Body of pancreas (tissue), 4 donors: ENCODE results near the gene SLC4A5.
A peak's percentile ranks its signal among the peaks of the same experiment; 100 is the strongest.

Source experiments
- POLR2A ChIP-seq, 3 donors: fragments of 450-650 bp; IDR thresholded peaks; one replicate each; pipeline ENCODE4 v1.6.1; 2016; ENCODE audit warnings: antibody characterized with exemption in 3 of 3, mild to moderate bottlenecking in 2 of 3
- TF ChIP-seq, protein P1 (sequence below), 7 experiments: fragments of 450-650 bp in 4 of 7; fragments of 200-600 bp in 3 of 7; sonication (generic) in 3 of 7; IDR thresholded peaks; one replicate each; pipeline ENCODE4 v1.5.1; 2016 to 2019; ENCODE audit warnings: antibody characterized with exemption in 7 of 7

DNA sequence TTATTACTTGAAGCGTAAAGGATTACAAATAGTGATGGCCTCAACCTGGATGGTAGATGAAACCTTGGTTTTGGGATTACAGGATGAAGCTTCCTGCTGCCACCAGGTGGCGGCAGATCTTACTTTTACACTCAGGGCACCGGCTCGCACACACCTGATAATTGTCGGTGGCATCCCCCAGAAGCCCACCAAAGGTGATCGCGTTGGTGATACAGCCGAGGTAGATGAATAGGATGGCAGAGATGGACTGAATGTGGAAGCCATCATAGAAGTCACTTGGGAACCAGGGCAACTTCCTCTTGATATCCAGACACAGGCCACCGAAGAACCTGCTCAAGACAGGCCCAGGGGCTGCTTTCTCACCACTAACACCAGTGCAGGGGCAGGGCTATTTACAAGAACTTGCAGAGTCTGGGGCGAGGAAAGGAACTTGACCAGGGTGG lies 93.0 kb downstream of the SLC4A5 start:
- TF ChIP-seq, protein P1, sequence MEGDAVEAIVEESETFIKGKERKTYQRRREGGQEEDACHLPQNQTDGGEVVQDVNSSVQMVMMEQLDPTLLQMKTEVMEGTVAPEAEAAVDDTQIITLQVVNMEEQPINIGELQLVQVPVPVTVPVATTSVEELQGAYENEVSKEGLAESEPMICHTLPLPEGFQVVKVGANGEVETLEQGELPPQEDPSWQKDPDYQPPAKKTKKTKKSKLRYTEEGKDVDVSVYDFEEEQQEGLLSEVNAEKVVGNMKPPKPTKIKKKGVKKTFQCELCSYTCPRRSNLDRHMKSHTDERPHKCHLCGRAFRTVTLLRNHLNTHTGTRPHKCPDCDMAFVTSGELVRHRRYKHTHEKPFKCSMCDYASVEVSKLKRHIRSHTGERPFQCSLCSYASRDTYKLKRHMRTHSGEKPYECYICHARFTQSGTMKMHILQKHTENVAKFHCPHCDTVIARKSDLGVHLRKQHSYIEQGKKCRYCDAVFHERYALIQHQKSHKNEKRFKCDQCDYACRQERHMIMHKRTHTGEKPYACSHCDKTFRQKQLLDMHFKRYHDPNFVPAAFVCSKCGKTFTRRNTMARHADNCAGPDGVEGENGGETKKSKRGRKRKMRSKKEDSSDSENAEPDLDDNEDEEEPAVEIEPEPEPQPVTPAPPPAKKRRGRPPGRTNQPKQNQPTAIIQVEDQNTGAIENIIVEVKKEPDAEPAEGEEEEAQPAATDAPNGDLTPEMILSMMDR (IDR thresholded peaks at IDR 0.05): peak; percentile 59 to 75 (median 67)
- TF ChIP-seq POLR2A (IDR thresholded peaks at IDR 0.05): no peak
